Measurements from ENCODE around the gene ROPN1.

DNA sequence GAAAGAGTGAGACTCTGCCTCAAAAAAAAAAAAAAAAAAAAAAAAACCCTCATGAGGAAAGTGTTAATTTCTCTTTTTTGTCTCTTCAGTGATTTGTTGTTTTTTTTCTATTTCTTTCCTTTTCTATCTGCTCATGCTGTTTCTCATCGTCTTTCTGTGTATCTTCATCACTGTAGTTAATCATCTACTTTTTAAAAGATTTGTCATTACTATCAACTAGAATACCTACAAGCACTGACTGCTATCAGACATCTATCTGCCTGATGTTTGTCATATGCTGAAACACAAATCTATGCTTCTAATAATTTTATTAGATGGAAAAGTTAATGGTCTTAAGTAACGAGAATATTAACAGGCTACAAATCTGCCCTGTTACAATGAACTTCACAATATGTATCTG, 57.7 kb downstream of the ROPN1 start:
- no peak for TF ChIP-seq PAX5 (IDR thresholded peaks at IDR 0.05; ENCODE audit: insufficient read depth, low read length, severe bottlenecking)
- no peak for TF ChIP-seq POLR2A (IDR thresholded peaks at IDR 0.05; ENCODE audit: low read depth, low read length)
- TF ChIP-seq POLR2AphosphoS5 (IDR thresholded peaks at IDR 0.05; ENCODE audit: low read depth, low read length): no peak
- no peak for TF ChIP-seq TAF1 (IDR thresholded peaks at IDR 0.05; ENCODE audit: low read depth, low read length)
- TF ChIP-seq SPI1 (IDR thresholded peaks at IDR 0.05; ENCODE audit: low read depth, low read length): no peak
